NCI-H187 (cell line): ENCODE results near the gene RFX3.
A peak's percentile ranks its signal among the peaks of the same experiment; 100 is the strongest.

Source experiments
- DNase-seq, 2 experiments: peaks; one replicate each; lab custom pipeline; 2025; lab: John Stamatoyannopoulos, UW

RFX3 gene

GRCh38 chr9:3525836-3526164 lies at the start of gene RFX3:
Gene RFX3, minus strand, starts transcription at chr9:3526001. Its CDS starts 130,413 bp downstream, at chr9:3395588.
- peak; percentile 61 to 87 for DNase-seq

DNA sequence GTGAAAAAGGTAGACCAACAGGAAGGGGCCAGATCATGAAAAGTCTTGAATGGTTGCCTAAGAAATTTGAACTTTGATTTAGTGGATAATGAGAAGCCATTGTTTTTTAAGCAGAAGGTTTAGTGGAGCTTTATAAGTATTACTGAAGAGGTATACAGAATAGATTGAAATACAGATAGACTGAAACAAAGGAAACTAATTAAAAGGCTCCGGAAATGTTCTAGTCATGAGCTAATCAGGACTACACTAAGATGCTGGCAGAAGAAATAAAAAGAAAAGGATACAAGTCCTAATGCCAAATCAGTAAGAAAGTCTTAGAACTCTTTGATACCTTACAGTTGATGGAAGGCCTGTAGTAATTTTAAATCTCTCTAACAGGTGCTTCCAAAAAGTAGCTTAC lies 45.7 kb upstream of the RFX3 start:
- no peak for DNase-seq

- DNase-seq: no peak
Measured at GRCh38 chr9:3569529-3569928, 43.7 kb upstream of the RFX3 start.

DNA sequence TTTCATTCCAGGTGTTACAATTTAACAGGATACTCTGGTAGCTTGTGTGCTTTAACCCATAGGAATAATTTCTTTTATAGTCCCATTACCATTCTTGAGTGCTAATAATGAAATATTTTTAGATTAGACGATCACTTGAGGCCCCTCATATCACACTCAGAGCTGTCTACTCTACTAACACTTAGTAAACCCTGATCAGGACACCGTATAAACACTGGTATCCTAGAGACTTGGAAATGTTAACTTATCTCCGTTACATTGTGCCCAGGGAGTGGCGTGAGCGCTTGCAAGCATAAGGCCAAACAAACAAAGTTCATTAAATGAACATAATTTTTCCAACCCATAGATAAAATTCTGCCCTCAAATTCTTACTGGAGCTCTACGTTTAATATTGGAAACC lies 42.2 kb upstream of the RFX3 start:
- no peak for DNase-seq

GRCh38 chr9:3553076-3553765 lies 27.4 kb upstream of the RFX3 start:
- no peak for DNase-seq

- DNase-seq: no peak
Measured at GRCh38 chr9:3549225-3549624, 23.4 kb upstream of the RFX3 start.

GRCh38 chr9:3548648-3549047 lies 22.8 kb upstream of the RFX3 start:
- no peak for DNase-seq

DNA sequence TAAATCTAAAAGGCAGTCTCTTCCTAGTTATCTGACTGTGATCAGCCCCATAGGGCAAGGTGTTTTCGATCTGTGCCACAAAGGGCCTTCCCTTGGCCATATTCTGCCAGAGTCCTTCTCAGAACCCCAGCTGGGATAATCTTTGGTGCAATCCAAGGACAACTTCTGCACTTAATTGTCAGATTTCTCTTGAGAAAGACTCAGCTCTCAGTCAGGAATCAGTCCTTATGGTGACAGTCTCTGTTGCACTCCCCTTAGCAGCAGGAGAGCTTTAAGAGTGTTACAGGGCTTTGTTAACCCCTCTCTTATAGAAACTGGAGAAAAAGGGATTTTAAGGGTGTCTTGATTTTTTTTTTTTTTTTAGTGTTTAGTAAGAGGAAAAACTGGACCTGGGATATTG lies 15.4 kb upstream of the RFX3 start:
- no peak for DNase-seq

GRCh38 chr9:3534614-3535404 lies 9.0 kb upstream of the RFX3 start:
- DNase-seq: no peak

DNA sequence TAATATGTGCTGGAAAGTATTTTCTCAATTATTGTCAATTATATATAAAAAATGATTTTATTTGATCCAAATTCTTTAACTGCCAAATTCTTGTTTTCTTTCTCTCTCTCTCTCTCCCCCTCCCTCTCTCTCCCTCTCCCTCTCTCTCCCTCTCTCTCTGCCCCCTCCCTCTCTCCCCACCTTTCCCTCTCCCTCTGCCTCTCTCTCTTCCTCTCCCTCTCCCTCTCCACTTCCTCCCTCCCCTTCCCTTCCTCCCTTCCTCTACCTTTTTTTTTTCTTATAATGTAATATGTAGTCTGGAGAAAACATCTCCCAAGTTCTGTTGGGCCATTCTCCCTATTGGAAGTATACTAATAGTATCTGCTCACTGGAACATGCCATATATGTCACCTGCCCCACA lies 6.4 kb upstream of the RFX3 start:
- no peak for DNase-seq

- no peak for DNase-seq
Measured at GRCh38 chr9:3528451-3528850, 2.6 kb upstream of the RFX3 start.

- DNase-seq: peak; percentile 39 to 64
Measured at GRCh38 chr9:3526997-3527940, 1.5 kb upstream of the RFX3 start.

DNA sequence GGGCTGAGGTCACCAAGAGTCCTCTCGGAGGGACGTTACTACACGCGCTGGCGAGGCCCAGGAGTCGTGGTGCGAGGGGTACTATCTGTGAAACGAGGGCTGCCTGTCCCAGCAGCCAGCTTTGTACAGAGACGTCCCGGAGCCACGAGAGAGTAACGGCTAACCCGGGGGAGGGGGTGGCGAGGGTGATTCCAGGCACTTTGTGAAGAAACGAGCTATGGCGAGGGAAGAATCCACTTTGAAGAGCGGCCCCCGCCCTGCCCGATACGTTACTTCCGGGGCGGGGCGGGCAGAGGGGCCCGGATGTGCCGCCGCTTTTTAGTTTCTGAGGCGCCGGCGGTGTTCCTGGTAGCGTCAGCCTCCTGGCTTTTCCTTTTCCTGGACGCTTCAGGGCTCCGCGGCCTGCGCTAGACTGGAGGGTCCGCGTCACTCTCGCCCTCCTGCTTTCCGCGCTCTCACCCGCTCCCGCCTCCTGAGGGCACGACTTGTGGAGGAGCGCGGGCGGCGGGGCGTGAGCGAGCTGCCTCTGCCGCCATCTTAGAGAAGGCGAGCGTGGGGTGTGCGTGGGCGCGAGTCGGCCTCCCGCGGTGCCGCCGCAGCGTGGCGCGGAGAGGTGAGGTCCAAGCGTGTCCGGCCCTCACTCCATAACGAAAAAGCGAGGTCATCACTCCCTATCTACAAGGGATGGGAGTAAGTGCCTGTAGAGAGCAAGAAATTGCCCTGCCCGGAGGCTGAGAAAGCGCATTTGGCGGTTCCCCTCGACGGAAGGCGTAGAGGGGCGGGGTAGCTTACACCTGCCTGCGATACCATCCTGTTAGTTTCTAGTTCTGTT lies 580 bp upstream of the RFX3 start:
- DNase-seq: peak; percentile 85 to 87

DNA sequence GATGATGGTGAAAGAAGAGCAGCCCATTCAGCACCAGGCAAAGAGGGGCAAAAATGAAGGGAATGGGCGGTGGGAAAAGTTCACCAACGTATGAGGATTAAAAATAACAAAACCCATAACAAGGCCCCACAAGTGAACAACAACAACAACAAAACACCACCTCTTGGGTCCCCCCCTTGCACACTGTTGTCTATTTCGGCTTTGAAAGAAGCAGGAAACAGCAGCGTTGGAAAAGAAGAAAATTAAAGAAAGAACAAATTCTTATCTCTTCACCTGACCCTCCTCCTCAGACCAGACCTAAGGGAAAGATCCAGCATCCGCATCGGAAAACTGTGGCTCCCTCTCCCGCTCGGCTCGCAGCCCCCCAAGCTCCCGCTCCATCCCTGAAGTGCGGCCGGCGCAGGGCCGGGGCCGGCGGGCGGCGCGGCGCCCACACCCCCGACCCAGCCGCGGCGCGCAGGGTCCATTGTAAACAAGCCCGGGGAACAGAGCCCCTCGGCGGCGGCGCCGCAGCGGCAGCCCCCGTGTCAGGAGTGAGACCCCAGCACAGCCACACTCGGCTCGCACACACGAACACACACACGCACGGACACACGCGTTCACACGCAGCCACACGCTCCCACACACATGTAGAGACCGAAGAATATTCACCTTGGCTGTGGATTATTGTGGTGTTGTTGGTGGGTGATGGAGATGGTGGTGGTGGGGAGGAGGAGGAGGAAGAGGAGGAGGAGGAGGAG lies 535 bp downstream of the RFX3 start:
- no peak for DNase-seq

GRCh38 chr9:3521966-3522365 lies 3.8 kb downstream of the RFX3 start:
- no peak for DNase-seq

DNA sequence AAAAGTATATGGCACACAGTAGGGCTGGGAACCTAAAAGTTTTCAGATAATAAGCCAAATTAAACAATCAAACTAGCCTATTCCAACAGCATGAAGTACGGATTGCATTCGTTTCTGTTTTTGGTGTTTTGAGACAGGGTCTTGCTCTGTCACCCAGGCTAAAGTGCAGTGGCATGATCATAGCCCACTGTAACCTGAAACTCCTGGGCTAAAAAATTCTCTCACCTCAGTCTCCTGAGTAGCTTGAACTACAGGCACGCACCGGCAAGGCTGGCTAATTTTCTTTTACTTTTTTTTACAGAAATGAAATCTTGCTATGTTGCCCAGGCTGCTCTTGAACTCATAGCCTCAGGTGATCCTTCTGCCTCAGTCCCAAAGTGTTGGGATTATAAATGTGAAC lies 5.2 kb downstream of the RFX3 start:
- no peak for DNase-seq

GRCh38 chr9:3517377-3518048 lies 8.3 kb downstream of the RFX3 start:
- no peak for DNase-seq

- DNase-seq: no peak
Measured at GRCh38 chr9:3516667-3517330, 9.0 kb downstream of the RFX3 start.

GRCh38 chr9:3515405-3515804 lies 10.4 kb downstream of the RFX3 start:
- DNase-seq: no peak

DNA sequence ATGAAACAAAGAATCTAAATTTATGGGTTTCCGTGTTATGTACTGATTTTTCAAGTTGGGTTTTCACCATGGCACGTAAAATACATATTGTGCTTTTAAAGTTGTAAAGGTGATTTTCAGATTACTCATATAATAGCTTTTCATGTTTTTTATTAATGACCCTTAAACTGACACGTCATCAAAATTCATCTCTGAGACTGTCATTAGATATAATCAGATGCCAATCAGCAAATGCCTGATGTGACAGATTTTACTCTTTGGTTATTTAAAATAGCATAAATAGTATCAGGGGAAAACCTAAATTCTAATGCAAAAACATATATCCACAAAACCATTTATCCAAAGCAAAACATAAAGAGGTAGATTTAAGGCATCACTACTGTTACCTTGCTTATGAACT lies 11.0 kb downstream of the RFX3 start:
- no peak for DNase-seq
